ENCODE data around the gene DDR2.

DDR2 gene

GRCh38 chr1:162823231-162823630 lies 191.0 kb downstream of the DDR2 start:
- in situ Hi-C loops (cut with HindIII; ENCODE audit: low sequenced_read_pairs) = no loop called here

GRCh38 chr1:162823771-162824525 lies 191.7 kb downstream of the DDR2 start:
- in situ Hi-C loops (cut with HindIII; ENCODE audit: low sequenced_read_pairs) = no loop called here

DNA sequence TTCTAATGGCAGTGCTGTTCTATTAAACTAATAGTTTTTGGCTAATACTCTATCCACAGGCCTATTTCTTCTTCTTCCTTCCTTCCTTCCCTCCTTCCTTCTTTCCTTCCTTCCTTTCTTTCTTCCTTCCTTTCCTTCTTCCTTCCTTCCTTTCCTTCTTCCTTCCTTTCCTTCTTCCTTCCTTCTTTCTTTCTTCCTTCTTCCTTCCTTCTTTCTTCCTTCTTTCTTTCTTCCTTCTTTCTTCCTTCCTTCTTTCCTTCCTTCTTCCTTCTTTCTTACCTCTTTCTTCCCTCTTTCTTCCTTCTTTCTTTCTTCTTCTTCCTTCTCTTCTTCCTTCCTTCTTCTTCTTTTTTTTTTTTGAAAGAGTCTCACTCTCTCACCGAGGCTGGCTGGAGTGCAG lies 197.0 kb downstream of the DDR2 start:
- in situ Hi-C loops (cut with HindIII; ENCODE audit: low sequenced_read_pairs) = no loop called here

GRCh38 chr1:162832470-162832869 lies 200.2 kb downstream of the DDR2 start:
- in situ Hi-C loops (cut with HindIII; ENCODE audit: low sequenced_read_pairs) = no loop called here

DNA sequence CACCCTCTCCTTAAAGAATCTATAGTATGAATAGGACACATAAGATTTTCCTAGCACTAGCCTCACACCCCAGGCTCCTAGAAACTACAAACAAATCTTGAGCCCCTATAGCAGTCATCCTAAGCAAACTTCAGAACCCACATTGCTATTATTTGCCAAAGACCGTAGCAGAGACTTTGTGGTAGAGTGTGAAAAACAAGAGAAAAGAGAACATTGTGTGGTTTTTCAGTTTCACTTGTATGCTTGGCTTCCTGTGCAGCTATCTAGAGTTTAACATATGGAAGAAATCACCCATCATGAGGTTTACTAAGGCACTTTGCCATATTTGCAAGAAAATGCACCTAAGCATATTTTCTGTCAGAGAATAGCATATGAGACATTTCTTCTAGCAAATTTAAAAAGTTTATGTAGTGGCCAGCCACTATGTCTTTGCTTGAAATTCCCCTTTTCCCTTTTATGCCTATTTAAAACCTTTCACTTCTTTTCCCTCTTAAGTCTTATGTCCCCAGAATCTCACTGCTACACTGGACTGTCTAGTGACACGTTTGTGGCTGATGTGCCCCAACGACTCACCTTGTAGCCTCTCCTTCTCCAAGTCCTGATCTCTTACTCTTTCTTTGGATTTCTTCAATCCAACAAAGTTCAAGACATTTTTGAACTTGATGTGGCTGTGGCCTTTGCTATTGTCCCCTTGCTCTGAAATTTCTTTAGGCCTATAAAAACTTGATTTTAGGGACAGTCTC lies 203.1 kb downstream of the DDR2 start:
- in situ Hi-C loops (cut with HindIII; ENCODE audit: low sequenced_read_pairs) = no loop called here
